K562 (cell line): ENCODE measurements around the gene C2. TPM values are rescaled to one million over a fixed set of nuclear protein-coding genes. Genes with fewer than 3 reads are reported as not detected.
"Not testable (repeated sequence)": the region's sequence is repeated elsewhere in the genome, so short reads cannot be mapped to it uniquely, and the experiment has no call there.

ENCODE experiments used
- ATAC-seq: fragments of 200-7000 bp; cut with Tn5 transposase; 3 replicates; pipeline ENCODE4 v1.9.1; 2020; ENCODE audit warnings: moderate library complexity
- BruUV-seq: library from RNA; stranded (reverse); fragments of 400-500 nt; replicated peaks from 2 replicates; lab custom pipeline; 2021; lab: Mats Ljungman, UMichigan
- CTCF ChIA-PET: fragments of 300-600 bp; formaldehyde crosslinking; extraction: SDS; loops from one replicate; lab custom pipeline; 2021; ENCODE audit warnings: low intra/inter-chr PET ratio; lab: Yijun Ruan, JAX
- POLR2A ChIA-PET: fragments of 300-600, 350-650 bp; sonication (Branson Sonifier 250); formaldehyde crosslinking; extraction: SDS; loops from one replicate; lab custom pipeline; 2021; ENCODE audit warnings: antibody characterized with exemption, inconsistent platforms; lab: Yijun Ruan, JAX
- DNase-seq, 4 experiments: peaks; one replicate each; pipeline versions ENCODE4 v3.0.0 to v3.0.0-alpha.2; 2011 to 2018; ENCODE audit warnings: low spot score in 3 of 4, mixed read lengths in 3 of 4; ENCODE audit errors: extremely low read depth in 1 of 4
- FAIRE-seq: peaks from 2 replicates; lab custom pipeline; 2011; peaks lifted over from hg19 to GRCh38; lab: Jason Lieb, UNC
- H2AFZ ChIP-seq: 2 replicates; pipeline ENCODE4 v1.6.0; 2011; ENCODE audit warnings: low read depth, low read length, control low read depth, inconsistent platforms
- H3K27ac ChIP-seq: fragments of 200-600 bp; 3 replicates; pipeline ENCODE4 v1.8.0; 2011; ENCODE audit warnings: low read depth, mild to moderate bottlenecking, control low read depth, inconsistent platforms, low read length, moderate library complexity, mixed read lengths; ENCODE audit errors: extremely low read depth
- H3K27me3 ChIP-seq, 2 experiments: fragments of 300-600 bp in 1 of 2; 2 replicates in 1 of 2; 3 replicates in 1 of 2; pipeline versions ENCODE4 v1.6.0 to v1.8.0; 2011; ENCODE audit warnings: inconsistent platforms in 2 of 2, low read length in 2 of 2, mild to moderate bottlenecking in 1 of 2, mixed read lengths in 1 of 2, moderate library complexity in 1 of 2; ENCODE audit not compliant: control insufficient read depth in 2 of 2, insufficient read depth in 2 of 2
- H3K36me3 ChIP-seq: fragments of 300-600 bp; 3 replicates; pipeline ENCODE4 v1.8.0; 2011; ENCODE audit warnings: mild to moderate bottlenecking, low read length, inconsistent platforms; ENCODE audit not compliant: control insufficient read depth, insufficient read depth
- H3K4me1 ChIP-seq, 2 experiments: fragments of 200-600 bp in 1 of 2; replicated peaks in 1 of 2; 2 replicates in 1 of 2; 3 replicates in 1 of 2; pipeline versions ENCODE4 v1.5.1 to v1.8.0; 2011; ENCODE audit warnings: inconsistent platforms in 2 of 2, low read length in 2 of 2, mild to moderate bottlenecking in 1 of 2, mixed read lengths in 1 of 2, moderate library complexity in 1 of 2; ENCODE audit not compliant: control insufficient read depth in 2 of 2, insufficient read depth in 2 of 2
- H3K4me2 ChIP-seq: 2 replicates; pipeline ENCODE4 v1.6.1; 2011; ENCODE audit warnings: low read length, control low read depth, inconsistent platforms, mixed read lengths; ENCODE audit not compliant: insufficient read depth
- H3K4me3 ChIP-seq: fragments of 200-600 bp; sonication (generic), shearing (Covaris generic); 2 replicates; pipeline ENCODE4 v1.5.1; 2016; ENCODE audit warnings: control low read depth, inconsistent platforms
- H3K79me2 ChIP-seq: fragments of 200-600 bp; 3 replicates; pipeline ENCODE4 v1.8.0; 2011; ENCODE audit warnings: low read length, inconsistent platforms; ENCODE audit not compliant: control insufficient read depth, insufficient read depth
- H3K9ac ChIP-seq, 2 experiments: 2 replicates each; pipeline versions ENCODE4 v1.6.0 to v1.6.1; 2011; ENCODE audit warnings: low read depth in 2 of 2, low read length in 2 of 2, control low read depth in 1 of 2, inconsistent platforms in 1 of 2, mild to moderate bottlenecking in 1 of 2, mixed read lengths in 1 of 2; ENCODE audit not compliant: insufficient read depth in 1 of 2
- H3K9me1 ChIP-seq: one replicate; pipeline ENCODE4 v1.6.0; 2011; ENCODE audit warnings: inconsistent platforms, mild to moderate bottlenecking, low read length, moderate library complexity; ENCODE audit not compliant: control insufficient read depth, insufficient read depth
- H3K9me3 ChIP-seq: replicated peaks from 2 replicates; pipeline ENCODE4 v1.5.1; 2011; ENCODE audit warnings: low read depth, low read length, inconsistent platforms; ENCODE audit not compliant: control insufficient read depth, insufficient read depth
- H4K20me1 ChIP-seq: replicated peaks from 2 replicates; pipeline ENCODE4 v1.6.1; 2011; ENCODE audit warnings: low read length, inconsistent platforms, mixed read lengths; ENCODE audit not compliant: control insufficient read depth, insufficient read depth
- BCOR ChIP-seq: fragments of 450-650 bp; IDR thresholded peaks from 2 replicates; pipeline ENCODE4 v1.6.1; 2016
- IRF9 ChIP-seq: fragments of 450-650 bp; IDR thresholded peaks from 2 replicates; pipeline ENCODE4 v1.6.1; 2016; ENCODE audit warnings: missing biosample characterization, missing genetic modification characterization
- KDM1A ChIP-seq, 2 experiments: fragments of 450-650 bp; IDR thresholded peaks; 2 replicates each; pipeline ENCODE4 v1.6.1; 2016; ENCODE audit warnings: mild to moderate bottlenecking in 2 of 2
- KLF6 ChIP-seq: fragments of 250-450 bp; sonication (Bioruptor Pico); IDR thresholded peaks from 2 replicates; pipeline ENCODE4 v1.4.0; 2020; ENCODE audit warnings: mild to moderate bottlenecking, moderate library complexity, borderline replicate concordance
- MBD2 ChIP-seq: sonication (generic); IDR thresholded peaks from 2 replicates; pipeline ENCODE4 v1.6.1; 2016; ENCODE audit warnings: low read depth, borderline replicate concordance
- MTA3 ChIP-seq: fragments of 450-650 bp; formaldehyde crosslinking; IDR thresholded peaks from 2 replicates; pipeline ENCODE4 v1.6.1; 2017; ENCODE audit warnings: mild to moderate bottlenecking, borderline replicate concordance
- SMARCC2 ChIP-seq: fragments of 450-650 bp; IDR thresholded peaks from 2 replicates; pipeline ENCODE4 v1.6.1; 2017; ENCODE audit warnings: antibody characterized with exemption, moderate library complexity, mild to moderate bottlenecking, low read depth
- ZNF146 ChIP-seq: IDR thresholded peaks from one replicate; pipeline ENCODE4 v1.6.1; 2018; ENCODE audit warnings: missing compliant biosample characterization; ENCODE audit not compliant: unreplicated experiment
- WGBS: fragments of 100-300 bp; shearing (Covaris generic); methylation state at CpG from one replicate; pipeline ENCODE4 v1.1.6; 2016; ENCODE audit warnings: low coverage, mixed read lengths; ENCODE audit not compliant: insufficient coverage; ENCODE audit errors: missing lambda C conversion rate; 5-methylcytosine and 5-hydroxymethylcytosine counted together
- in situ Hi-C: fragments of 300-500 bp; cut with MboI; formaldehyde crosslinking; loops from 4 replicates; pipeline ENCODE4 v1.15.0; 2018; ENCODE audit warnings: inconsistent platforms, mixed read lengths
- intact Hi-C: fragments of 100-400 bp; cut with micrococcal nuclease; formaldehyde crosslinking; loops from 2 replicates; pipeline ENCODE4 v1.14.2; 2022
- polyA plus RNA-seq, 8 experiments: library from polyadenylated mRNA; depleted of rRNA in 4 of 8; stranded (reverse) in 5 of 8; unstranded in 3 of 8; fragments of >200 nt; fragmentation: Nextera tagmentation in 2 of 8; fragmentation: Illumina TruSeq in 1 of 8; extraction: Ambion mirVana in 2 of 8; extraction: Trizol in 1 of 8; gene quantifications; 2 replicates each; pipeline versions ENCODE4 v1.2.1 to v1.2.3, GENCODE V29; 2011 to 2014; ENCODE audit warnings: inconsistent platforms in 1 of 8, missing spikeins in 1 of 8
- total RNA-seq, 7 experiments: library from RNA; depleted of rRNA in 6 of 7; stranded (reverse); fragments of >200 nt in 6 of 7; fragmentation: Illumina TruSeq in 2 of 7; extraction: Trizol in 2 of 7; gene quantifications; 2 replicates each; pipeline versions ENCODE4 v1.2.1 to v1.2.3, GENCODE V29; 2011 to 2021; ENCODE audit warnings: low replicate concordance in 1 of 7

The C2 gene
- total and polyA plus RNA-seq, 9 of the 15 experiments (the other 6 are each of a cell fraction or from before 2014, with no cell fraction given), result 0.05 to 1.1 (median 0.39) TPM; not detected in 1

- peaks cover 2% of the 10 kb centered on the region; the same call in 1 of the 2 replicates for H3K9me3 ChIP-seq
- no TSS peak for BruUV-seq
- no peaks in the 10 kb centered on the region for H4K20me1 ChIP-seq
- H3K9ac ChIP-seq, result no peak overlapping the region
- H3K4me3 ChIP-seq, result no peak overlapping the region
- ChIA-PET CTCF (no interaction called here), POLR2A (interaction anchor here (1.1 kb wide), 1 partner anchor 247 kb away, joined by 3 read pairs; no protein-coding TSS in a partner anchor)
- H3K27ac ChIP-seq, result no peak overlapping the region
- H3K27me3 ChIP-seq, result peaks cover 8 to 12% of the 10 kb centered on the region in 2 experiments; a peak in 2 of 5 replicates
- intact Hi-C loops, result no loop called here
- WGBS, result 94% methylated on average over 1 of the region's 1 CpG
- peaks cover 6 to 13% of the 10 kb centered on the region in 2 experiments; a peak in 4 of 5 replicates for H3K4me1 ChIP-seq
- H3K9me1 ChIP-seq, result no peaks in the 10 kb centered on the region
- no peak for ATAC-seq
- no peak overlapping the region for H2AFZ ChIP-seq
- no peak for DNase-seq
- in situ Hi-C loops, result no loop called here
- no peak overlapping the region for H3K4me2 ChIP-seq
- H3K36me3 ChIP-seq, result no peaks in the 10 kb centered on the region
- no peaks in the 10 kb centered on the region for H3K79me2 ChIP-seq
- FAIRE-seq, result no peak
- TF ChIP-seq MBD2 (no peak), MTA3 (no peak), IRF9 (tag) (no peak), KLF6 (no peak), SMARCC2 (no peak), BCOR (peak; percentile 51), KDM1A (IDR thresholded peaks at IDR 0.05) (peak in 1 of 2 experiments; percentile 29; a peak in 1 of 4 replicates), ZNF146 (CRISPR knock-in tag) (peak; percentile 66)
These were observed 3.4 kb downstream of the C2 start for GRCh38 chr6:31930962-31931361.

- DNase-seq, H3K9me1 ChIP-seq, H3K4me2 ChIP-seq, H3K9ac ChIP-seq, H2AFZ ChIP-seq, H3K79me2 ChIP-seq, H3K27ac ChIP-seq, CTCF ChIA-PET, BruUV-seq, in situ Hi-C loops, H3K4me3 ChIP-seq, POLR2A ChIA-PET, H3K9me3 ChIP-seq, intact Hi-C loops, H3K36me3 ChIP-seq, H4K20me1 ChIP-seq, FAIRE-seq, ATAC-seq: not testable (repeated sequence)
- H3K4me1 ChIP-seq, result peaks cover 6 to 13% of the 10 kb centered on the region in 2 experiments; a peak in 4 of 5 replicates
- H3K27me3 ChIP-seq, result peaks cover 8 to 12% of the 10 kb centered on the region in 2 experiments; a peak in 2 of 5 replicates
- 52% methylated on average over 4 of the region's 32 CpGs for WGBS
These were observed 4.6 kb downstream of the C2 start for GRCh38 chr6:31932137-31932536.
